Muscle of arm (tissue), 12 donors: ENCODE results near the gene NFKBIE. TPM values are rescaled to one million over a fixed set of nuclear protein-coding genes. Genes with fewer than 3 reads are reported as not detected.

ENCODE experiments used
- DNase-seq: peaks from one replicate; pipeline ENCODE4 v3.0.0-alpha.2; 2013
- polyA plus RNA-seq, 12 donors: library from polyadenylated mRNA; unstranded; fragments of 120-200 nt; gene quantifications; one replicate each; pipeline ENCODE4 v1.2.1, GENCODE V29; 2013; ENCODE audit not compliant: insufficient read length in 12 of 12

Gene NFKBIE
- polyA plus RNA-seq, 12 donors: 3.1 to 9.2 (median 4.5) TPM; not detected in 1

- DNase-seq: no peak
Observed at GRCh38 chr6:44298055-44298803, 32.9 kb upstream of the NFKBIE start.

DNA sequence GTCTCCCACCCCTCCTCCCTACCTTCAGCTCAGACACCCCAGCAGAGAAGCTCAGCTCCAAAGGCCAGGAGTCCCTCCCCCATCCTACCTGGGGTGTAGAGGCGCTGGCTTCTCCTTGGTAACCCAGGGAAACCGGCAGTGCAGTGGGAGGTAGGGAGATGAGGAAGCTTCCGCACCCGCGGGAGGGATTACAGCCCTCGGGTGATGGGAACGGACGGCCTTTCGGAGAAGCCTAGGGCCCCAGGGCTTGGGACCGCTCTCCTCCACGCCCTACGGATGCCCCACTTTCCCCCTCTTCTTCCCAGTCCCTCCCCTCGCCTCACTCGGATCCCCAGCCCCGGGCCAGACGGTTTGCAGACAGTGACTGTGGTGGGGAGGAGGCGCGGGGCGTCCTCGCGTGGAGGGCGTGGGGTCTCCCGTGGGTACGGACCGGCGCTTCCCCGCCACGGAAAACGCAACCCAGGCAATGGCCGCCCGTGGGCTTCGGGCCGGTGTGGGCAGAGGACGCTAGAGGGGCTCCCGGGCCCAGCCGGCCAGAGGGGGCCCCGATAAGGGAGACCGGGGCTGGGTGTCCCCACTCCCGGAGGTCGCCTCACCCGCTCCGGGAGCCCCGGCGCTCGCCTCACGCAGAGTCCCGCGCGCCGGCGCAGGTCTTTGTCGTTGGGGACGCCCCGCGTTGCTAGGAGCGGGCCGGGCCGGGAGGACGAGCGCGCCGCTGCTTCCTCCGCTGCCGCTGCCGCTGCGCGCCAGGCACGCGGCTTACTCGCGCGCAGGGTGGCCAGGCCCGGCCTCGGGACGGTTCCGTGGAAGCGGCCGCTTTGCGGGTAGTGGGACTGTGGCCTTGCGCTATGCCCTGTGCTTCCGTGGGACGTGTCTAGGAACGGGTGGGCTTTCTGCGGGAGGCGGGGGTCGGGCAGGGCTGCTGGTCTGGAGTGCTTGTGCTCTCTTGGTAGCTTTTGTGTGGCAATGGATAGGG, 32.0 kb upstream of the NFKBIE start:
- peak; percentile 16 for DNase-seq

- no peak for DNase-seq
Observed at GRCh38 chr6:44294832-44295791, 29.8 kb upstream of the NFKBIE start.

GRCh38 chr6:44292661-44293365, 27.5 kb upstream of the NFKBIE start:
- DNase-seq: no peak

- DNase-seq: no peak
Observed at GRCh38 chr6:44291841-44292240, 26.5 kb upstream of the NFKBIE start.

DNA sequence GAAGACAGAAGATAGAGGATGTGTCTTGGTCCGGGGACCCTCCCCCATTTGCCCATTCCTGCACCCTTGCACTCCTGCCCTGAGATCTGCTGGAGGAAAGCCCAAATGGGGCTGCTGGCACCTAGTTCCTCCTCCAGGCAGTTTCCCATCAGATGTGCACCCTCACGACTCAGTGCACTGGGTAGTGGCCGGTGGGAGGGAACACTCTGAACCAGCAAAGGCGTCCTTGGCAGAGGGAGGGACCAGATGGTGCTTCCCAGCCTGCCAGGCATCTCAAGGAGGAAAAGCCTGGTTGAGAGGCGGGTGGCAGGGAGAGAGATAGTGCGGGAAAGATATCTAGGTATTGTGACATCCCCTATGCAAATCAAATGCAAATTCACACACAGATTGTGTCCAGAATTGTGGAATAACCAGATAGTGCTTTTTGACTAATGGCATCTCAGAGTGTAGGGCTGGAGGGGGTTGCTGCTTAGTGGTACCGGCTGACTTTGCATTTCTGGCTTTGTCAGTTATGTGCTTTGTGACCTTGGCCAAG, 24.4 kb upstream of the NFKBIE start:
- no peak for DNase-seq

- DNase-seq: no peak
Observed at GRCh38 chr6:44286747-44287146, 21.4 kb upstream of the NFKBIE start.

DNA sequence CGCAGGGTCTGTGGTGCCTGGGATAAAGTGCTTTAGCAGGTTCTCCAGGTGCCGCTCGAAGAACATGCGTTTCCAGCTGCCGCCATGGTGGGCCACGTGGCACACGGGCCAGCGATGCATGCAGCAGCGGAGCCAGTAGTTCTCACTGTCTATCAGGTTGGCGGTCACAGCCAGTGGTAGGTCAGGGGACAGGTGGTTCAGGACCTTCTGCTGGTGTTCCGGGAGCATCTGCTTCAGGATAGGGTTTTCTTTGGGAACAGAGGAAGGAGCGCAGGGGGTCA, 20.9 kb upstream of the NFKBIE start:
- no peak for DNase-seq

- no peak for DNase-seq
Observed at GRCh38 chr6:44285552-44286284, 20.4 kb upstream of the NFKBIE start.

GRCh38 chr6:44284867-44285266, 19.5 kb upstream of the NFKBIE start:
- DNase-seq: no peak

- DNase-seq: no peak
Observed at GRCh38 chr6:44284121-44284520, 18.8 kb upstream of the NFKBIE start.

GRCh38 chr6:44278774-44279697, 13.7 kb upstream of the NFKBIE start:
- no peak for DNase-seq

GRCh38 chr6:44278315-44278714, 13.0 kb upstream of the NFKBIE start:
- DNase-seq: no peak

DNA sequence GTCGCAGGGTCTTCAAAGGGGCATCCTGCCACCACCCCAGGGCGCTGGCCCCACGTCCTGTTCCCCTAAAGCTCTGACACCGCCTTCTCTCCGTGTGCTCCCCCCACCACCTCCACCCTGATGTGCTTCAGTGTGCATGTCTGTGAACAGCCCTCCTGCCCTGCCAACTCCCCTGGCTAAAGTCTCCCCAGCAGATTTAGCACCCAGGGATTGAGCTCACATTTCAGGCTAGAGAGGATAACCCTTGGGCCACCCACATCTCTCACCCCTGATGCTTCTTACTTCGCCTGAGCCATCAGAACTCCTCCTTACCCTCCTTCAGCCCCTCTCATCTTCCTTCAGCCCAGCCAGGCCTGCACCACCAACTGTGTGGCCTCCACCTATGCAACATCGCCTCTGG, 12.4 kb upstream of the NFKBIE start:
- no peak for DNase-seq

GRCh38 chr6:44276667-44277640, 11.6 kb upstream of the NFKBIE start:
- no peak for DNase-seq

DNA sequence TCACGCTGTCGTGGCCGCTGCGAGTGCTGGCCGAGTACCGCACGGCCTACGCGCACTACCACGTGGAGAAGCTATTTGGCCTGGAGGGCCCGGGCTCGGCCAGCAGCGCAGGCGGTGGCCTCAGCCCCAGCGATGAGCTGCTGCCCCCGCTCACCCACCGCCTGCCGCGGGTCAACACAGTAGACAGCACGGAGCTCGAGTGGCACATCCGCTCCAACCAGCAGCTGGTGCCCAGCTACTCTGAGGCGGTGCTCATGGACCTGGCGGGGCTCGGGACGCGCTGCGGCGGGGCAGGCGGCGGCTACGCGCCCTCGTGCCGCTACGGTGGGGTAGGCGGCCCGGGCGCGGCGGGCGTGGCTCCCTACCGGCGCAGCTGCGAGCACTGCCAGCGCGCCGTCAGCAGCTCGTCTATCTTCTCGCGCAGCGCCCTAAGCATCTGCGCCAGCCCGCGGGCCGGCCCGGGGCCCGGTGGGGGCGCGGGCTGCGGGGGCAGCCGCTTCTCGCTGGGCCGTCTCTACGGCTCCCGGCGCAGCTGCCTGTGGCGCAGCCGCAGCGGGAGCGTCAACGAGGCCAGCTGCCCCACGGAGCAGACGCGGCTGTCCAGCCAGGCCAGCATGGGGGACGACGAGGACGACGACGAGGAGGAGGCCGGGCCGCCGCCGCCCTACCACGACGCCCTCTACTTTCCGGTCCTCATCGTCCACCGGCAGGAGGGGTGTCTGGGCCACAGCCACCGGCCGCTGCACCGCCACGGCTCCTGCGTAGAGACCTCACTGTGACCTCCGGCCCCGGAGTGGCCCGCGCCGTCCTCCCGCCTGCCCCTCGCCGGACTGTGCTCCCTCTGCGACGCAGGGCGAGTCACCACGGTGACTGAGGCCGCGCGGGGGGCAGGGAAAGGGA, 10.6 kb upstream of the NFKBIE start:
- DNase-seq: no peak

DNA sequence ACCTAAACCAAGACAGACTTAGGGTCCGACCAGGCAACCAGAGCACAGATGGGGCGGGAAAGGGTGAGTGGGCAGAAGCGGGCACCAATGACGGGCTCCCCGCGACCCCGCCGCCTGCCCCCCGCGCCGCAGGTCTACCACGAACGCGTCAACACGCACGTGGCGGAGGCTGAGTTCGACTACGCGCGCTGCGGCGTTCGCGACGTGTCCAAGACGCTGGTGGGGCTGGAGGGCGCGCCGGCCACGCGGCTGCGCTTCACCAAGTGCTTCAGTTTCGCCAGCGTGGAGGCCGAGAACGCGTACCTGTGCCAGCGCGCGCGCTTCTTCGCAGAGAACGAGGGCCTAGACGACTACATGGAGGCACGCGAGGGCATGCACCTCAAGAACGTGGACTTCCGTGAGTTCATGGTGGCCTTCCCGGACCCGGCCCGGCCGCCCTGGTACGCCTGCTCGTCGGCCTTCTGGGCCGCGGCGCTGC, 10.0 kb upstream of the NFKBIE start:
- no peak for DNase-seq
